ENCODE measurements around the gene C16orf78. TPM values are rescaled to one million over a fixed set of nuclear protein-coding genes. Genes with fewer than 3 reads are reported as not detected.
"Not testable (repeated sequence)": the region's sequence is repeated elsewhere in the genome, so short reads cannot be mapped to it uniquely, and the experiment has no call there.

The C16orf78 gene
- polyA plus RNA-seq, 1 donor: not detected

DNA sequence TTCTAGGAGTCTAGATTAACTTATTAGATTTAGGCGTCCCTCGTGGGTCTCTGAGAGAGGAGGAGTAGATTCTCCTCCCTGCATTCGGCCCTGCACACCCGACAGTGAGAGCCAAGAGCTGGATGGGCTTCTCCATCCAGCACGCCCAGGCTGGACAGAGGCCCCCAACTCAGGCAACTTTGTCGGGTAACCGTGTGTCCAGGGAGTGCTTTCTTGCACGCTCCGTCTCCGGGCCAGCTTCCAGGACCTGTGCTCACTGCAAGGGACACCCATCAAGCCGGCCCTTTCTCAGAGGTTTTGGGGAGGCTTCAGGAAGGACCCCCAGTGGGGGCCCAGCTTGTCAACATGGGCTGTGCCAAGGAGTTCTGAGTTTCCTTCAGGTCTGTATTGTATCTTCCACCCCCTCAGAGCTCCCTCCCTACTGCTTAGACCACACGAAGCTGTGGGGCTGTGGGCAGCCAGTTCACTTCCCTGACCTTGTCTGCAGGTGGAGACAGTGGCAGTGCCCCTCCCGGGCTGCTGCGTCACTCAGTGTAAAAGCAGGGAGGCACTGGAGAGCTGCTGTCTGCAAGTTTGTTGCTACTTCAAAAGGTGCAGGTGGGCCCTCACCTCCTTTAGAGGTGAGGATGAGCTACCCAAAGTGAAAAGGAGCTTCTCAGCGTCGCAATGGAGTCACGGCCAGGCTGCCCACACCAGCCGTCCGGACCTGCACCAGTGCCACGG is 24.0 kb upstream of the C16orf78 start:
- no peak for DNase-seq (ENCODE audit: low read depth)

DNA sequence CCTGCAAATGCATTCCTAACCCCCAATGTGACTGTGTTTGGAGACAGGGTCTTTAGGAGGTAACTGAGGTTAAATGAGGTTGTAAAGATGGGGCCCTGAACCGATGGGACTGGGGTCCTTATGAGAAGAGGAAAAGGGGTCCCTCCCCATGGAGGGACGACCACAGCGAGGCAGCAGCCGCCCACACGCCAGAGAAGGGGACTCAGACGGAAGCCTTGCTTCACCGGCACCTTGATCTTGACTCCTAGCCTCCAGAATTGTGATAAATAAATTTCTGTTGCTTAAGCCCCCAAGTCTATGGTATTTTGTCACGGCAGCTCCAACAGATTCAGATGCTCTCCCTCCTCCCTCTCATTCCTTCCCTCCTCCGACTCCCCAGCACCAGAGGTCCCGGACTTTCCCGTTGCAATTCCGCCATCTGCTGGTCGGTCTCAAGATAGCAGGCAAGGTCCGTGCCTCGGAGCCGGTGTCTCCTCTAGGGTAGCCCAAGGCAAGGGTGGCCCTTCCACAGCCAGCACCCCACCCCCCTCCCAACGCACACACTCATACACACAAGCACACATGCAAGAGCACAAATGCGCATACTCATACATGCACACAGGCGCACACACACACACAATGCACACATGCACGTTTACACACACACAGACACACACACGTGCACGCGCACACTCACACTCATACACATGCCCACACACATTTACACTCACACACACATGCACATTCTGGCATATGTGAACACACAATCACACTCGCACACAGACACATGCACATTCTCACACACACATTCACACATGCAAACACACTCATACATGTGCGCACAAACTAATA is 23.1 kb upstream of the C16orf78 start:
- DNase-seq (ENCODE audit: low read depth): no peak

DNA sequence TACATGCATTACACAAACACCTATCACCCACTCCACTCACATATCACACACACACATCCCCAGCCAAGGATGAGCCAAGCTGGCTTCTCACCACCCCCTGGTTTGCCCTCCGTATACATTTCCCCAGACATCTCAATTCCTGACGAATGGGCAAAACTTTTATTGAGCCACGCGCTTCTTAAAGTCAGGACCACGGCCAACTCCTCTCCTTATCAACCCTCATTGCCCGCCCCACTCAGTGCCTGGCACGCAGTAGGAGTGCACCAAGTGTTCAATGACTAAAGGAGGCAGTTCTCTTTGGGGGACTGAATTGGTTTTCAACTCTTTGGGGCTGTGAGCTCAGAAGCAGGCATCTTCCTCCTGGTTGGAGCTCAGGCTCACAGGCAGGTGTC is 22.5 kb upstream of the C16orf78 start:
- no peak for DNase-seq (ENCODE audit: low read depth)

DNA sequence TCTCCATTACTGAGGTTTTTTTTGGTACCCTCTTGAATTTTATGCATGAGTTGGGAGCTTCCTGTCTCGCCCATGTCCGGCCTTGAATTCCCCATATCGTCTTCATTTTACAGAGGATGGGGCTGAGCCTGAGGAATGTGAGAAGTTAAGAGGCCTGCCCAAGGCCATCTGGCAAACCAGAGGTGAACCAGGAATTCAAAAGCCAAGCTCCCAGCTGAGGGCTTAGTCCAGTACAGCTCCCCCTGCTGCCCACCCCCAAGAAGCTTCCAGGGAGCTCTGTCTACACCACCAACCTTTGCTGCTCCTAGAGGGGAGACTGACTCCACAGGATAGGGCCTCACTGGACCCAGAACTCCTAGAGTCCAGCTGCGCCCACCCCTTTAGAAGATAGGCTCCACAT is 20.7 kb upstream of the C16orf78 start:
- DNase-seq (ENCODE audit: low read depth): no peak

DNA sequence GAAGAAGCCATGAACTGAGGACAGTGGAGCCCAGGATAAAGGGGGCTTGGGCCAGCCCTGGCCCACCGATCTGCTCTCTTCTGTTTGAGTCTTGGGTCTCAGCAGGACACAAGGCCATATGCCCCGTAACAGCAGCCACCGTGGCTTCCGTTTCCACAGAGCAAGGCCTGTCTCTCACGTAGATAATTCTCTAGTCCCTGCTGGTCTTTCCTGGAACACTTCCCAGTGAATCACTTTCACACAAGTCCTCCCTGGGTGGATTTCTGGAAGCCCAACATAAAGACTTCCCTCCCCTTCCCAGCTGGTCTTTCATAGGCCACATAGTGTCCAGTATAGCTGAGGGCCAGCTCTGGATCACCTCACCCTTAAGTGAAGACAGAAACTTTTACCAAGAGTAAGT is 19.9 kb upstream of the C16orf78 start:
- no peak for DNase-seq (ENCODE audit: low read depth)

DNA sequence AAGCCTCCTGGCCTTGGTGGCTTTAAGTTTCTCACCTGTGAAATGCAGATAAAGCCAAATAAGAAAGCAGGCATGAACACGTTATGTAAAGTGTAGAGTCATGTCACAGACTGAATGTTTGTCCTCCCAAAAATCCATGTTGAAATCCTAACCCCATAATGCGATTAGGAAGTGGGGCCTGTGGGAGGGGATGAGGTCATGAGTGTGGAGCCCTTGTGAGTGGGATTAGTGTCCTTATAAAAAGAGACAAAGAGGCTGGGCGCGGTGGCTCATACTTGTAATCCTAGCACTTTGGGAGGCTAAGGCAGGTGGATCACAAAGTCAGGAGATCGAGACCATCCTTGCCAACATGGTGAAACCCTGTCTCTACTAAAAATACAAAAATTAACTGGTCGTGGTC is 19.5 kb upstream of the C16orf78 start:
- no peak for DNase-seq (ENCODE audit: low read depth)

DNA sequence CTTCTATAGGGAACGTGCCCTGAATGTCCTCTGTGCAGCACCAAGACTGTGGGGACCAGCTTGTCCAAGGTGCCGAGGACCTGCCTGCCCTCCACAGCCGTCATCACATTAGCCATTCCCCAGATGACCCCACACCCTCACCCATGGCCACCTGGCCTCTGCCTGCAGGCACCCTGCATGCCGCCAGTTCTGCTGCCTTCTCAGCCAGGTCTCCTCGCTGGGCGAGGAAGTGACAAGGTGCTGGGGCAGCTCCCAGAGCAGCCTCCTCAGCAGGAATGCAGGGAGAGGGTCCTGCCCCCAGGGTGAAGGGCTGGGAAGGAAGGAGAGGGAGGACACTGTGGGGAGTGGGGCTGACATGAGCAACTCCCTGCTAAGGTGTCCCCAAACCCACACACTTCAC is 18.6 kb upstream of the C16orf78 start:
- no peak for DNase-seq (ENCODE audit: low read depth)

DNA sequence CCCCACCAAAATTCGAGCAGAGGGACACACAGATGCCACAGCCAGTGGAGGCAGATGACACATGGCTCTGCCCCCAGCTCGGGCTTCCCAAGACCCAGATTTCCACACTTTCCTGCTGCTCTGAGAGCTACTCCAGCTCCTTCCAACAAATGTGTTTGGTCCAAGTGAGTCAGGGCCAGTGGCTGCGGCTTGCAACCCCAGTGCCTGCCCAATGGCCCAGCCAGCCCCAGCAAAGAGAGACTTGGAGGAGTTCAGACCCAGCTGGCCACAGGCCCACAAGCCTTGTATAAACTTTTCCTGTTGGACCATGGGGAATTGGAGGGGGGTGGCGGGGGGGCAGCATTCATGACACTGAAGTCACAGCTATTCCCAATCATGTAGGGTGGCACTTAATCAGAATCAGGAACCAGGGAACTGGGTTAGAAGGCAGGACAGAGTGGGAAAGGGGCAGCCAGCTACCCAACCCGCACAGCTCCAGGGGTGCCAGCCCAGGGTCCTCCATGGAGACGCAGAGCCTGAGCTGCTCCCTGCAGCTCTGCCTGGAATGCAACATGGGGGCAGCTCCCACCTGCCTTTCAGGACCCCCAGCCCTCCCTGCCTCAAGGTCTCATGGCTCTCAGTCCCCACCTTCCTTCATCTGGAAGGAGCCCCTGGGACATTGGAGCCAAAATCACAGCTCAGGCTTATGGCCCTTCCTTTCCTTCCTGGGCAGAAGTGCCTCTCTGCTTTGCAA is 17.5 kb upstream of the C16orf78 start:
- no peak for DNase-seq (ENCODE audit: low read depth)

DNA sequence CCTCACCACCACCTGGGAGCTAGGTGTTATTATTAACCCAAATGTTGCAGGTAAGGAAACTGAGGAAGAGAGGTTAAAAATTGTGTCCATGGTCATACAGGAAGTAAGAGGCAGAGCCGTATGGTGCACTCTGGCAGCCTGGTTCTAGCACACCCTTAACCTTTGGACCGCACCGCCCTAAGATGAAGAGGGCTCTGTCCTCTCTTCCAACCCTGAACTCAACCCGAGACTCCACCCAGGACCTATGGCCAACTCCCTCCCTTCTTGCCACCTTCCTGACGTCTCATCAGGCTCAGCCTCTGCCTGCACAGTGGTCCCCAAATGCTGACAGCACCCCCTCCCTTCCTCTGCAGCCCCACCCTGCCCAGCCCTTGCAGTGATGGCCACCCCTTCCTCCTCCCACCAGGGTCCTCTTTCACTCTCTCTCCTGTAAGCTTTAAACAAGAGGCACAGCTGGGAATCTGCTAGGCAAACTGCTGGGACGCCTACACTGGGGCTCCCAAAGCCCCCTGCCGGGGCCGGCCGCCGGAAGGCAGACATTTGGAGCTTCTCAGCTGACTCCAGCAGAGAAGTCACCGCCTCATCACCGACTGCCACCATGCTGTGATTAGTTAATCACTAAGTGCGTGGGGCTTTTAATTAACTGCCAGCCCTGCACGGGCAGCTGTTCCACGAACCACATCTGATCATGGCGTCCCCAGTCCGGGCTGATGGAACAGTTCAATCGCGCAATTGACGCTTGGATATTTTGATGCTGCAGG is 16.7 kb upstream of the C16orf78 start:
- DNase-seq (ENCODE audit: low read depth): no peak

DNA sequence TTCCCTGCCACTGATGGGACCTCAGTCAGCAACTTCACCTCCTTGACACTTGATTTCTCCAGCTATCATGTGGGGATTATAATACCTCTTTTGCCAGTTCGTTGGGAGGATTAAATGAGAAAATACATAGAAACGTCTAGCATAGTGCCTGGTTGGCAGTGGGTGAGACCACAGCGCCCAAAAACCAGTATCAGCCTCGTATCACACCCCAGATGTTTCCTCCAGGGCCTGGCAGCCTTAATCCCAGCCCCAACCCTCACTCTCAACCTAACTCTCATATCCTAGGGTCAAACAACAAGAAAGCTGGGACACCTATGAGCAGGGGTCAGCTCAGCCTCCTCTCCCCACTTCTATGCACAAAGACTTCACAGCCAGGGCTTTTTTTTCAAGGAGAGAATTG is 14.0 kb upstream of the C16orf78 start:
- no peak for DNase-seq (ENCODE audit: low read depth)

DNA sequence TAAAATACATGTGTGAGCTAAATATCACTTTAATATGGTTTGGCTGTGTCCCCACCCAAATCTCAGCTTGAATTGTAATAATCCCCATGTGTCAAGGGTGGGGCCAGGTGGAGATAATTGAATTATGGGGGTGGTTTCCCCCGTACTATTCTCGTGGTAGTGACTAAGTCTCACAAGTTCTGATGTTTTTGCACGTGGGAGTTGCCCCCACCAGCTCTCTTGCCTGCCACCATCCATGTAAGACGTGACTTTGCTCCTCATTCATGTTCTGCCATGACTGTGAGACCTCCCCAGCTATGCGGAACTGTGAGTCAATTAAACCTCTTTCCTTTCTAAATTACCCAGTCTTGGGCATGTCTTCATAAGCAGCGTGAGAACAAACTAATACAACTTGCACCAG is 11.9 kb upstream of the C16orf78 start:
- not testable (repeated sequence) for DNase-seq (ENCODE audit: low read depth)

DNA sequence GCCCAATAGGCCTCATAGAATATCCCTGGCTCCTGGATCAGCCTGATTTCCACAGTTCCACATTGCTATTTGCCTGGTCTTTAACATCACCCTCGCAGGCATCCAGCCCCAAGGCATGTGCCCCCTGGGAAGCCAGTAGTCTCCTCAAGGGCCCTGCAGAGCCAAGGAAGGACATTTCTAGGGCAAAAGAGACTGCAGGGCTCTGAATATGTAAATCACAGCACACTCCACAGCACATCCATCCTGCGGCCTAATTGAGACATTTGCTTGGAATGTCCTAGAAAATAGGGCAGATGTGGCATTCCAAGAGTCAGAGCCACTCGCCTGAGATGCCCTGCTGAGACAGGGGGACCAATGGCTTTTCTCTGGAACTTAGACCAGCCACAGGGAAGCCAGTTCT is 11.4 kb upstream of the C16orf78 start:
- DNase-seq (ENCODE audit: low read depth): no peak

DNA sequence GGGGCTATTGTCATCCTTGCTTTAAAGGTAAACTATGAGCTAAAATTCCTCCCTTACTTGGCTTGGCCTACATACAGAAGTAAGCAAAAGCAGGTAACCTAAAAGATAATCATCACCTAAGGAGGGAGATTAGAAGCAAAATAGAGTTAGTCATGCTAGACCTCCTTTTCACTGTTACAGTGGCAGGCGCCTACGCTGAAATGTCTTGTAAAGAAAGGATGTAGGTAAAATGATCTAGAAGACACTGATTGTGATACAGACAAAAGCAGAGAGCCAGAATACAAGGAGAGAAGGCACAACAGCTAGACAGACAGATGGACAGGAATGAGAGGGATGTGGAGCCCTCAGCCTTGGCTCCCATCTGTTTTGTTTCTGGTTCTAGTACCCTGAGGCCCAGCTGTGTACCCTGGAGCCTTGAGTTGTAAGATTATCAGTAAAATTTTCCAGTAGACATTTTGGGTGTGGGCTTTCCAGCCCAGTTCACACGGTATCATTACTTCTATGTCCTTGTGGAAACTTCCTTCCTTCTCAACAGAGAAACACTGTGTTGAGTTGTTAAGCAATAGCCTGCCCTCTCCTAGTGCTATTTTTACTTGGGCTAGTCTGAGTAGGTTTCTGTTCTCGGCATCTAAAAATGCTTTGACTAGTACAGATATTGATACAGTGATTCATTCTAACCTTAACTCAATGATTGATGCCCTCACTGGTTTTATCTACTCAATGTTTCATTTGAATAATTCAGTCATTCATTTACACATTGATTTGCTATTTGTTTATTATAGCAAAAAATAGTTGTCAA is 7.7 kb upstream of the C16orf78 start:
- DNase-seq (ENCODE audit: low read depth): no peak

DNA sequence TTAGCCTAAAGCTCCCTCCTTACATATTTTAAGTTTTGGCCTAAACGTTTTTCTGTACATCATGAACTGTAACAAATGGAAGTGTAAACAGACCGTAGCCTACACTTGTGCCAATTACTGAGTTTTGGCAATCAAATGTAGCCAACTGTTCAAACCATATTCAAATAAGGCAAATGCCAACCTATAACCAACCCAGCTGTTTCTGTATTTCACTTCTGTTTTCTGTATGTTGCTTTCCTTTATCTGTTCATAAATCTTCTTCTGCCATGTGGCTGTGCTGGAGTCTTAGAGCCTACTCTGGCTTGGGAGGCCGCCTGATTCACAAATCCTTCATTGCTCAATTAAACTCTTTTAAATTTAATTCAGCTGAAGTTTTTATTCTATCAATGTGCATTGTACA is 6.9 kb upstream of the C16orf78 start:
- no peak for DNase-seq (ENCODE audit: low read depth)

DNA sequence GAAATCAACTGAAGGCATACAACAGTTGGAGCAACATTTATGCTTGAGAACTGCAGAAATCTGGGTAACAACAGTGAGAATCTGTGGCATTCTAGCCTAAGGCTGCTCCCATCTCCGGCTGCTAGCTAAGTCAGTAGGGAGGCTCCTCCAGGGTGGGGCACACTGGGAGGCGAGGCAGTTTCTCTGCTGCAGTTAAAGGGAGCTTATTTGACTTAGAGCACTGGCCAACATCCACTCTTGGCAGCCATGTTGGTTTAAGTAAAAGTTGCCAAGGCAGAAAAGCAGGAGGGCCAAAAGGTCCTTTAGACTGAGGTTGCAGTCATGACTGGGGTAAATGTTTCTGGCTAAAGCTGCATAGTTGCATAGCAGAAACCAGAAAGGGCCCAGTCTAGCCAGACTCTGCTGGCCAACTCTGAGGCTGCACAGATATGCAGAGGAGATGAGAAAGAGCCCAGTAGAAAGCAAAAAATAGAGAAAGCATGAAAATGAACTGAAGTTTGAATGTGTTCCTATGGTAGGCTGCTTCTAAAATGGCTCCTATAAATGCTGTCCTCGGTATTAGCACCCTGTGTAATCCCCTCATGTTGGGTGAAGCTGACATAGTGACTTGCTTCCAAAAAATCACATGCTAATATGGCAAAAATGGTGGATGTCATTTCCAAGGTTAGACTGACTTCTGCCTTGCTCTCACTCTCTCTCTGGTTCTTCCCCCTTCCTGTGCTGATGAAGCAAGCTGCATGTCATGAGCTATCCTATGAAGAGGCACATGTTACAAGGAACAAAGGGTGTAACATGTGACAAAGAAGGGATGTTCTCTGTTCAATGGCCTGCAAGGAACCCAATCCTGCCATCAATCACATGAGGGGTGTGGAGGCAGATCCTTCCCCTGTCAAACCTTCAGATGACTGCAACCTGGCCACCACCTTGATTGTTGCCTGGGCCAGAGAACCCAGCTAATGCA is 3.7 kb upstream of the C16orf78 start:
- no peak for DNase-seq (ENCODE audit: low read depth)

DNA sequence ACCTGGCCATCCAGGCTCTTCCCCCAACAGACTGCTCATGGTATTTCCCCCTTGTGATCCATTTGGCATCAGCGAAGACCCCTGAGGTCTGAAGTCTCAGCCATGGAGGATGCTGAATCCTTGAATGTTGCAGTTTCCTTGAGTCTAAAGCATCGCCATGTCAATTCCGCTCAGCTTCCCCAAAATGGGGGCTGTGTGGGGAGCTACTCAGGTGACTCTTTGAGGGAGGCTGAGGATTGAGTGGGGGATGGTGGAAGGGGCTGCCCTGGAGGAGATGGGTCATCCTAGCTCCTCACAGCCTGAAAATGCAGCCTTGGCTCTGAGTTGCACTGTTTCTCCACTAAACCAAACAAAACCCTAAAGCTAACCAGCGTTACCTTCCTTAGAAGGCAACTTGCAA is 2.6 kb downstream of the C16orf78 start:
- DNase-seq (ENCODE audit: low read depth): no peak

DNA sequence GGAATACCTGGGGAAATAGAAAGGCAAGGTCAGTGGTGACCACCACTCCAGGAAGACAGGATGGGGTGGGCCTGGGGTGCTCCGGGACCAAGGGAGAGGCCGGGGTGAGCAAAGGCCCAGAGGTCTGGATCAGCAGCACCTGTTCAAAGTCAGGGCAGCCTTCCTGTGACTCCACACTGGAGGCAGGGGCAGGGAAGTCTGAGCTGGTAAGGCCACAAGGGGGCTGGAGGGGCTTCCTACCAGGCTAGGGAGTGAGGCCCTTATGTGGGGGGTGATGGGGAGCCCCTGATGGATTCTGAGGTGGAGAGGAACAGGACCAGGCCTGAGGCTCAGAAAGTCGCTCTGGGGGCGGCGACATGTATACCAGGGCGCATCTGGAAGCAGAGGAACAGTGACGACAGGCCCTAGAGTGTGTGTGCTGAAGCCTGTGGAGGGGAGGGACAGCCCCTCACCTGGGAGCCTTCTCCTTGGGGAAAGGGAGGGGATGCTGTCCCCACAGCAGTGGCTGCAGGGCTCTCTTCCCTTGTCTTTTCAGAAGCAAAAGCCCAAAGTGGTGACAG is 3.7 kb downstream of the C16orf78 start:
- no peak for DNase-seq (ENCODE audit: low read depth)

DNA sequence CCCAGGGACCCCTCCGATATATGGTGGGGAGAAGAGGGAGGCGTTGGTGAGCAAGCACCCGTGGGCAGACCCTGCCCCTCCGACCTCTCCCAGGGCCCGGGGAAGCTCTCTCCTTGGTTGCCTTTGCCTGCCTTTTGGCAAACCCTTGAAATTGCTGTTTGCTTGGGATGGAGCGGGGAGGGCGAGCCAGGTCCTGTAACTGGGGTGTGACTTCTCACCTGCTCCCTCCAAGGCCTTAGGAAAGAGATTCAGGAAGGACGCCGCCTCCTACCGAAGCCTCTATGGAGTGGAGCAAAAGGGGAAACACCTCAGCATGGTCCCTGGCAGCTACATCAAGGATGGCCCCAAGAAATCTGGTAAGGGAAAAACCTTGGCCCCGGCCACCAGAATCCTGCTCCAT is 4.6 kb downstream of the C16orf78 start:
- DNase-seq (ENCODE audit: low read depth): no peak

DNA sequence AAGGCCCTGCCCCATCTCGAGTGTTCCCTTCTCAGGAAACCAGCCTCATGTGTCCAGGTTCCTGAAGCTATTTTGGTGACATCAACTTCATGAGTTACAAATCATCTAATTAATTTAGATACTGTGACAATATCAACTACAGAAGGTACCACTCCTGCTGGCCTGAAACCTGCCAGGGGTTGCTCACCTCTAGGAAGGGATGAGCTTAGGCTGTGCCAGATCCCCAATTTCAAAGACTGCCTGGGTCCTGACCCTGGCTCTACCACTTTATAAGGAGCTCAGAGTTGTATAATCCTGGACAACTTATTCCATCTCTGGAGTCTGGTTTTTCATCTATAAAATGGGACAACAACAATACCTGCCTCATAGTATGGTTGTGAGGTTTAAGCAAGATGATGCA is 5.2 kb downstream of the C16orf78 start:
- no peak for DNase-seq (ENCODE audit: low read depth)

DNA sequence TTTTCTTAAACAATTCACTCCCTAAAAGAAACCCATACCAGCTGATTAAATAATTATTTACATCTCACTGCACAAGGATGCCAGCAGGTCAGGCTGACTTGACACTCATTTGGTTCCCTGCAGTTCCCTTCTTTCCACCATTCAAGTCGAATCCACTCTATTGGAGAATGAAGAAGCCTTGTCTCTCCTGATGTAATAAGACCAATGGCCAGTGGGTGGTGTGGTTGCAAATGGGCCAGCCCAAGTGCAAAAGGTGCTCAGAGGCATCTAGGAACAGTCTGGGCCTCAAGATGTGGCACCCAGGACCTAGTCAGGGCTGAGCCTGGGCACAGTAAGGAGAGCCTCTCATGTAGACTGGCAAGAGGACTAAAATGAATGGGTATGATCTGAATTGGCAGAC is 9.3 kb downstream of the C16orf78 start:
- DNase-seq (ENCODE audit: low read depth): no peak
